ENCODE measurements around the gene PPL. TPM values are rescaled to one million over a fixed set of nuclear protein-coding genes. Genes with fewer than 3 reads are reported as not detected.
A peak's percentile ranks its signal among the peaks of the same experiment; 100 is the strongest.

PPL gene
- polyA plus RNA-seq, 3 donors, result 0.02 TPM; not detected in 2

- Histone ChIP-seq H3K4me3 (replicated peaks in 1 of 3; ENCODE audit: low read depth in 2 of 3, low read length in 3 of 3) (no peak overlapping the region), H3K9ac (ENCODE audit: insufficient read depth, low read length, poor library complexity, severe bottlenecking) (no peak overlapping the region), H2AFZ (ENCODE audit: insufficient read depth, low read depth, low read length, poor library complexity, severe bottlenecking) (no peak overlapping the region), H3K36me3 (replicated peaks in 1 of 2; ENCODE audit: control insufficient read depth in 1 of 2, insufficient read depth in 2 of 2, low read length in 2 of 2) (no peaks in the 10 kb centered on the region), H3K79me2 (ENCODE audit: insufficient read depth, low read length) (no peaks in the 10 kb centered on the region), H4K20me1 (ENCODE audit: insufficient read depth, low read length) (no peaks in the 10 kb centered on the region), H3K4me1 (ENCODE audit: control insufficient read depth in 1 of 2, insufficient read depth in 2 of 2, low read length in 2 of 2) (no peaks in the 10 kb centered on the region), H3K27ac (ENCODE audit: low read depth in 1 of 2, low read length in 2 of 2) (no peak overlapping the region), H3K27me3 (ENCODE audit: control insufficient read depth in 2 of 2, insufficient read depth in 2 of 2, low read length in 2 of 2) (no peaks in the 10 kb centered on the region), H3K9me3 (replicated peaks in 1 of 2; ENCODE audit: control insufficient read depth in 1 of 2, insufficient read depth in 1 of 2, low read length in 2 of 2) (peaks cover 21 to 22% of the 10 kb centered on the region in 2 donors), H3K4me2 (replicated peaks; ENCODE audit: extremely low read depth, low read length, poor library complexity, severe bottlenecking) (no peak overlapping the region)
- intact Hi-C loops (cut with micrococcal nuclease), result no loop called here
- H3K4me3 Mint-ChIP-seq, result no peak overlapping the region
- peaks cover 0 to 1% of the 10 kb centered on the region in 2 donors for H3K36me3 Mint-ChIP-seq
- peaks cover 9 to 24% (median 12%) of the 10 kb centered on the region in 3 donors for H3K27me3 Mint-ChIP-seq (ENCODE audit: low read depth in 3 of 3)
- WGBS (ENCODE audit: insufficient coverage), result 100% methylated on average over 4 of the region's 6 CpGs
- no peak for DNase-seq
- peaks cover 15 to 28% (median 24%) of the 10 kb centered on the region in 7 donors for H3K9me3 Mint-ChIP-seq
- no peak overlapping the region for H3K27ac Mint-ChIP-seq
- H3K4me1 Mint-ChIP-seq, result no peaks in the 10 kb centered on the region
- TF ChIP-seq CTCF (IDR thresholded peaks at IDR 0.05), result no peak
Measured at GRCh38 chr16:4923853-4924252, 13.1 kb downstream of the PPL start.

DNA sequence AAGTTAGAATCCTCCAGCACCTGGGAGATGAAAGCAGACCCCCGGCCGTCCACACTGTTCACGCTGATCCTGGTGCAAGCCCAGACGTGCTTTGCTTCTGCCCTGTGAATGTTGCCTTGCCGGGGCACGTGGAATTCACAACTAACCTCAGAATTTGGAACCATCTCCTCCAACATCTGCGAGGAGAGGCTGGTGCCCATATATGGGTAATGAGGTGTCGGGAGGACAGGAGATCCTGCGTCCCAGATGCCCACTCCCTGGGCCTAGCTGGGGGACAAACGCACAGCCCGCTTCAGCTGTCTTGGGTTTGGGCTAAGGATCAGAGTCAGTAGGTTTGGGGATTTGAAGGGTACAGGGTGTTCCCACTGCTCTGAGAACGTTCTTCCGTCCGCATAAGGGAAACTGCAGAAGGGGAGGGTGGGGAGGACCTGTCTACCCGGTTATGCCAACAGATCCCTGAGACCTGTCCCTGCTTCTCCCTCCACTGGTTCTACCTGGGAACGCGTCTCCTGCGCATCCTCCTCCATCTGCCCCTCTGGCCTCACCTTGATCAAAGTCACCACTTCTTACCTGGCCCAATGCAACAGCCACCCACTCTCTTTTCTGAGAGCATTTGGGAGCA lies 14.1 kb downstream of the PPL start:
- Mint-ChIP-seq H3K9me3 (peaks cover 15 to 24% (median 22%) of the 10 kb centered on the region in 7 donors), H3K4me3 (no peak overlapping the region), H3K27me3 (ENCODE audit: low read depth in 3 of 3) (peaks cover 12 to 28% (median 14%) of the 10 kb centered on the region in 3 donors), H3K27ac (peak overlapping the region in 1 of 7 donors; percentile 45), H3K36me3 (peaks cover 0 to 1% of the 10 kb centered on the region in 2 donors), H3K4me1 (no peaks in the 10 kb centered on the region)
- Histone ChIP-seq H3K9me3 (replicated peaks in 1 of 2; ENCODE audit: control insufficient read depth in 1 of 2, insufficient read depth in 1 of 2, low read length in 2 of 2) (peaks cover 16 to 19% of the 10 kb centered on the region in 2 donors), H3K27me3 (ENCODE audit: control insufficient read depth in 2 of 2, insufficient read depth in 2 of 2, low read length in 2 of 2) (no peaks in the 10 kb centered on the region), H4K20me1 (ENCODE audit: insufficient read depth, low read length) (no peaks in the 10 kb centered on the region), H3K79me2 (ENCODE audit: insufficient read depth, low read length) (no peaks in the 10 kb centered on the region), H3K9ac (ENCODE audit: insufficient read depth, low read length, poor library complexity, severe bottlenecking) (no peak overlapping the region), H3K27ac (ENCODE audit: low read depth in 1 of 2, low read length in 2 of 2) (no peak overlapping the region), H3K36me3 (replicated peaks in 1 of 2; ENCODE audit: control insufficient read depth in 1 of 2, insufficient read depth in 2 of 2, low read length in 2 of 2) (no peaks in the 10 kb centered on the region), H3K4me2 (replicated peaks; ENCODE audit: extremely low read depth, low read length, poor library complexity, severe bottlenecking) (no peak overlapping the region), H2AFZ (ENCODE audit: insufficient read depth, low read depth, low read length, poor library complexity, severe bottlenecking) (no peak overlapping the region), H3K4me3 (replicated peaks in 1 of 3; ENCODE audit: low read depth in 2 of 3, low read length in 3 of 3) (no peak overlapping the region), H3K4me1 (ENCODE audit: control insufficient read depth in 1 of 2, insufficient read depth in 2 of 2, low read length in 2 of 2) (no peaks in the 10 kb centered on the region)
- DNase-seq, result no peak
- intact Hi-C loops (cut with micrococcal nuclease), result no loop called here
- no peak for TF ChIP-seq CTCF (IDR thresholded peaks at IDR 0.05)
- WGBS (ENCODE audit: insufficient coverage), result 94% methylated on average over 8 of the region's 18 CpGs
